ENCODE measurements around the gene GPR3.

- TF ChIP-seq POLR2A (IDR thresholded peaks at IDR 0.05; ENCODE audit: low read depth, low read length) (no peak), CTCF (IDR thresholded peaks at IDR 0.05; ENCODE audit: extremely low read depth in 1 of 2, insufficient read depth in 1 of 2, low read depth in 1 of 2, low read length in 2 of 2) (no peak), POLR2AphosphoS5 (IDR thresholded peaks at IDR 0.05; ENCODE audit: insufficient read depth, low read depth, low read length) (no peak), MYC (IDR thresholded peaks at IDR 0.05; ENCODE audit: low read depth, low read length) (no peak), FOS (IDR thresholded peaks at IDR 0.05; ENCODE audit: borderline replicate concordance, insufficient read depth, low read length) (no peak), EZH2 (IDR thresholded peaks at IDR 0.05; ENCODE audit: borderline replicate concordance, low read depth, low read length, severe bottlenecking) (no peak), JUN (IDR thresholded peaks at IDR 0.05; ENCODE audit: borderline replicate concordance, insufficient read depth, insufficient read length, low read depth) (no peak)
- TF ChIP-seq, protein P1, sequence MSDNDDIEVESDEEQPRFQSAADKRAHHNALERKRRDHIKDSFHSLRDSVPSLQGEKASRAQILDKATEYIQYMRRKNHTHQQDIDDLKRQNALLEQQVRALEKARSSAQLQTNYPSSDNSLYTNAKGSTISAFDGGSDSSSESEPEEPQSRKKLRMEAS (IDR thresholded peaks at IDR 0.05; ENCODE audit: insufficient read depth, insufficient read length): no peak
Measured at GRCh38 chr1:27364696-27365371, 27.6 kb upstream of the GPR3 start.
